AG09309 (cell line): ENCODE data around the gene TEX2.

Experiments used
- DNase-seq: peaks from one replicate; pipeline ENCODE4 v3.0.0-alpha.2; 2010; ENCODE audit warnings: low read depth
- H3K4me3 ChIP-seq: 2 replicates; pipeline ENCODE4 v1.5.1; 2011; ENCODE audit warnings: mild to moderate bottlenecking, low read depth, low read length, moderate library complexity; ENCODE audit not compliant: control insufficient read depth
- CTCF ChIP-seq: IDR thresholded peaks from 2 replicates; pipeline ENCODE4 v1.5.1; 2011; ENCODE audit warnings: mild to moderate bottlenecking, low read depth, low read length, inconsistent platforms; ENCODE audit not compliant: insufficient read depth, control insufficient read depth; ENCODE audit errors: missing control alignments

TEX2 gene

GRCh38 chr17:64205804-64206203, 57.3 kb downstream of the TEX2 start:
- no peak for TF ChIP-seq CTCF
- no peak for DNase-seq
- no peak overlapping the region for H3K4me3 ChIP-seq

GRCh38 chr17:64203630-64204029, 59.4 kb downstream of the TEX2 start:
- no peak for DNase-seq
- no peak for TF ChIP-seq CTCF
- H3K4me3 ChIP-seq: no peak overlapping the region

- peak; percentile 13 for TF ChIP-seq CTCF
- DNase-seq: no peak
- H3K4me3 ChIP-seq: no peak overlapping the region
These were observed 60.2 kb downstream of the TEX2 start for GRCh38 chr17:64202683-64203344.

GRCh38 chr17:64200080-64201032, 62.7 kb downstream of the TEX2 start:
- no peak for DNase-seq
- TF ChIP-seq CTCF: no peak
- H3K4me3 ChIP-seq: no peak overlapping the region

- no peak overlapping the region for H3K4me3 ChIP-seq
- no peak for TF ChIP-seq CTCF
- no peak for DNase-seq
These were observed 64.5 kb downstream of the TEX2 start for GRCh38 chr17:64198331-64199090.

GRCh38 chr17:64196601-64197000, 66.5 kb downstream of the TEX2 start:
- no peak overlapping the region for H3K4me3 ChIP-seq
- no peak for TF ChIP-seq CTCF
- peak; percentile 75 for DNase-seq
